Activated T-cell treated with anti-CD3 and anti-CD28 coated beads, Interleukin-2, amount 50 U/mL, for 1 hour (primary cell): ENCODE data around the gene TBC1D13.
"Not testable (repeated sequence)": the region's sequence is repeated elsewhere in the genome, so short reads cannot be mapped to it uniquely, and the experiment has no call there.

ENCODE experiments used
- DNase-seq: peaks from one replicate; pipeline ENCODE4 v3.0.0-alpha.2; 2020

TBC1D13 gene

GRCh38 chr9:128851779-128852600 is 64.9 kb downstream of the TBC1D13 start:
- not testable (repeated sequence) for DNase-seq

GRCh38 chr9:128852646-128853045 is 65.6 kb downstream of the TBC1D13 start:
- DNase-seq = not testable (repeated sequence)

- not testable (repeated sequence) for DNase-seq
Observed at GRCh38 chr9:128854454-128854853, 67.4 kb downstream of the TBC1D13 start.

GRCh38 chr9:128858476-128858875 is 71.4 kb downstream of the TBC1D13 start:
- not testable (repeated sequence) for DNase-seq
